Activated CD4-positive, CD25-positive, alpha-beta regulatory T cell treated with anti-CD3 and anti-CD28 coated beads, Interleukin-2, amount 50 U/mL, for 72 hours (primary cell): Measurements from ENCODE around the gene C3AR1.
"Not testable (repeated sequence)": the region's sequence is repeated elsewhere in the genome, so short reads cannot be mapped to it uniquely, and the experiment has no call there.

Source experiments
- DNase-seq: peaks from one replicate; pipeline ENCODE4 v3.0.0; 2021

Gene C3AR1

DNA sequence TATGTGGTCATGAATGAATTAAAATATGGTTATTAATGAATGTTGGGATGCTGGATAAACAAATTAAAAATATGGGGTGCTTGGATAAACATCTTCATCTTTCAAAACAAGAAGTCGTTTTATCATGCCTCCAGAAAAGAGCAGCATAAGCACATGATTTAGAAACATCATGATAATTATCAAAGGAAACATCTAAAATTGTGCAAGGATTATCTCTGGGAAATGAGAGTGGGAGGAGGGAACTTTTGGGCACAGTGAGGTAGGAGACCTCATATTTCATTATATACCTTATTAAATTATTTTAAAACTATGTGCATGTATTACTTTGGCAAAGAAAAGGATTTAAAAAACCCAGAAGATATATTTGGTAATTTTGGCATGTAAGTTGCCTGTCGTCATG lies 8.9 kb downstream of the C3AR1 start:
- no peak for DNase-seq

- no peak for DNase-seq
These were observed 11.3 kb downstream of the C3AR1 start for GRCh38 chr12:8054816-8055215.

- no peak for DNase-seq
These were observed 13.5 kb downstream of the C3AR1 start for GRCh38 chr12:8052679-8053078.

DNA sequence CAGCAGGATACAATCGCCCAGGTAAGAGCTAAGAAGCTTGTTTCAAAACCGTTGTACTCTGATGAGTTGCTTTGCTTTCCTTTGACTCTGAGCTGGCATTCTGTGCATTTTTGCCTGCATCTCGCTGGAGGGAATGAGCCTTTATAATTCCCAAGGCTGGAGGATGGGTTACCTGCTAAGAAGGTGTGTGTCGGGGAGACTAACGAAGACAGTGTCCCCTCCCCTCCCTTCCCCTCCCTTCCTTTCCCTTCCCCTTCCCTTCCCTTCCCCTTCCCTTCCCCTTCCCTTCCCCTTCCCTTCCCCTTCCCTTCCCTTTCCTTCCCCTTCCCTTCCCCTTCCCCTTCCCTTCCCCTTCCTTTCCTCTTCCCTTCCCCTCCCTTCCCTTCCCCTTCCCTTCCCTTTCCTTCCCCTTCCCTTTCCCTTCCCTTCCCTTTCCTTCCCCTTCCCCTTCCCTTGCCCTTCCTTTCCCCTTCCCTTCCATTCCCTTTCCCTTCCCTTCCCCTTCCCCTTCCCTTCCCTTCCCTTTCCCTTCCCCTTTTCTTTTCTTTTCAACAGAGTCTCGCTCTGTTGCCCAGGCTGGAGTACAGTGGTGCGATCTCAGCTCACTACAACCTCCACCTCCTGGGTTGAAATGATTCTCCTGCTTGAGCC lies 15.4 kb downstream of the C3AR1 start:
- DNase-seq, result no peak

GRCh38 chr12:8048906-8049305 lies 17.3 kb downstream of the C3AR1 start:
- no peak for DNase-seq

- DNase-seq, result no peak
These were observed 18.3 kb downstream of the C3AR1 start for GRCh38 chr12:8047842-8048241.

DNA sequence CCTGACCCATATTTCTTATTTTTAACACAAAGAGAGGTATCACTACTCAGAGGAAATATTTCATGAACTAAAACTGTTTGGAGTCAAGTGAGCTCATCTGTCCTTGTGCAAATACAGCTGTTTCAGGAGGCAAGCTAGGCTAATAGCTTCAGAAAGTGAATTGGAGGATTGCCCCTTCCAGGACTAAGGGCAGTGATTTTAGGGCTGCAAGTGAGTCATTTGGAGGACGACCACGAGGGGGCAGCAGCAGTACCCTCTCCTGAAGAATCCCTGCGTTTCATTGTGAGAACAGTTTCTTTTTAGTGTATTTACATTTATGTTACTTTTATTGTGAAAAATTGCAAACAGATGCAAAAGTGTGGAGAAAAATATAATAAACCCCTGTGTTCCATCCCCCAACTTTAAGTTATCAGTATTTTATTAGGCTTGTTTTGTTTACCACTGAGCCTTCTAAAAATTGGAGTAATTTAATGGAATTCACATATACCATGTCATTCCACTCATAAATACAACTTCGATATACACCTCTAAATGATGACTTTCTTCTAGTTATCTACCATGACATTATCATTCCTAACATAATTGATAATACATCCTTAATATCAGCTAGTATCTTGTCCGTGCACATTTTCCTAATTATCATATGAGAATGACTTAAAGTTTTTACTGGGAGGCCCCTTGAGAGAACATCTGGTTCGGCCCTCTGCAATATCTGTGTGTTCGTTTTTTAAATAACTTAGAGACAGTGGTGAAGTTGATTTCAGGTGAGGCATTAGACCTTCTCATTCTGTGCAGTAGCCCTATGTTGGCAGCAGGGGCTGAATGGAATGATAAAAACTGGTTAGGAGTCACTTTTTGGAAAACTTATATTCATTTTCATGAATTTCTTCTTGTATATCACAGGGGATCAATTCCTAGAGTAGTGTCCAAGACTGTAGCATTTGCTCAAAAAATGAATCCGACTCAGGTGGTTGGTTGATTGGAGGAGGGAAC lies 19.9 kb downstream of the C3AR1 start:
- peak; percentile 79 for DNase-seq

GRCh38 chr12:8040791-8041190 lies 25.4 kb downstream of the C3AR1 start:
- DNase-seq, result no peak

GRCh38 chr12:8038659-8039114 lies 27.5 kb downstream of the C3AR1 start:
- no peak for DNase-seq

DNA sequence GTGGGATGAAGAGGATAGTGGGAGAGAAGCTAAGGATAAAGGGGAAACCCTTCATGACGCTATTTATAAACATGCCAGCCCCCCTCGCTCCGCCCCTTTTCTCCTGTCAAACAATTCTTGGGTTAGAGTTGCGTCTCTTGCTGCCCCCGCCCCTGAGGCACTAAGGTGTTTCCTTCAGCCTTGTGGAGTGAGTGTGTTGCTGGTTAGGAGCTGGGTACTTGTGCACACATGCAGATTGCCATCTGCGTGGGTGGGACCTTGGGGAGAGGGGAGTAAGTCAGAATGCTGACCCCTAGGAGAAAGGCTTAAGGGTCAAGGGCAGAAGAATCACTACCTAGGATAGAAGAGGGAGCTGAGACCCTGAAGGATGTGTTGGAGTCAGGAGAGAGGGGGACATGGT lies 28.2 kb downstream of the C3AR1 start:
- no peak for DNase-seq

GRCh38 chr12:8037046-8037663 lies 29.0 kb downstream of the C3AR1 start:
- DNase-seq, result no peak

DNA sequence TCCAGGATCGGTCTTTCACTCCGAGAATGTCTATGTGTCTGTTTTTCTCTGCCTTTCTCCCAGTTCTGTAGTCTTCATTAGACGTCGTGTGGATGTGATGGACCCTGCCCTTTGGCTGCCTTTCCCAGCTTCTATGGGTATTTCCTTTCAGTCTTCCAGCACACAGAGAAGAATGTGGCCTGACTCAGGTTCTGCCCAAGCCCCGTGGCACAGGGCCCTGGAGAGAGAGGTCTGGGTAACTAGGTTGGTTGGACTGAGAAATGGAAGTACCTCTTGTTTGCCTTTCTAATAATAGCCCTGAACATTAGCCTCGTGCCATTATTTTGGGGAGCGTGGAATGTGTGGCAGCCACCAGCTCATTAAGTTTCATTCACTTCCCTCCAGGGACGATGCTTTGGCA lies 29.8 kb downstream of the C3AR1 start:
- DNase-seq, result no peak

DNA sequence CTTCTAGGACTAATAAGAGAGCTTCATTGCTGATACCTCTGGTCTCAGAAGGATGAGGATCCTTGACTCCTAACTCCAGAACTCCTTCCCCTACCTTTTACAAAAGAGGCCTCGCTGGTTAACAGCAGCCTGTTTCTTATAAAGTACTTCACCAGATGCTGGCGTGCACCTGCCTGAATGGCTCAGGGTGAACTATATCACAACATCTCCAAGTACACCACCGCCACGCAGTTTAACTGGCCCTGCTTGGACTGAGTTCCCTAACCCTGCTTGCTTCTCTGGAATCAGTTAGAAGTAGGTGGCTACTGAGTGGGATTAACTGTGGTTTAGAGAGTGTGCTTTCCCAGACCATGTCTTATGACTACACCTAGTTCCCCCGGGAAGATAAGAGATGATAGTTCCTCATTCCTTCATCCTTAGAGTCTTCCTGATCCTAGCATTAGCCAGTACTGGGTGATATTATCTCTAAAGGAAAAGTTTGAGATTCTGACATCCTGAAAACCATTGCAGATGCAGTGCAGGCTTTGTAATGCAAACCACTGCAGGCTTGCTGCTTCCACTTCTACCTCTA lies 30.6 kb downstream of the C3AR1 start:
- DNase-seq, result no peak

- no peak for DNase-seq
These were observed 31.4 kb downstream of the C3AR1 start for GRCh38 chr12:8034802-8035201.

DNA sequence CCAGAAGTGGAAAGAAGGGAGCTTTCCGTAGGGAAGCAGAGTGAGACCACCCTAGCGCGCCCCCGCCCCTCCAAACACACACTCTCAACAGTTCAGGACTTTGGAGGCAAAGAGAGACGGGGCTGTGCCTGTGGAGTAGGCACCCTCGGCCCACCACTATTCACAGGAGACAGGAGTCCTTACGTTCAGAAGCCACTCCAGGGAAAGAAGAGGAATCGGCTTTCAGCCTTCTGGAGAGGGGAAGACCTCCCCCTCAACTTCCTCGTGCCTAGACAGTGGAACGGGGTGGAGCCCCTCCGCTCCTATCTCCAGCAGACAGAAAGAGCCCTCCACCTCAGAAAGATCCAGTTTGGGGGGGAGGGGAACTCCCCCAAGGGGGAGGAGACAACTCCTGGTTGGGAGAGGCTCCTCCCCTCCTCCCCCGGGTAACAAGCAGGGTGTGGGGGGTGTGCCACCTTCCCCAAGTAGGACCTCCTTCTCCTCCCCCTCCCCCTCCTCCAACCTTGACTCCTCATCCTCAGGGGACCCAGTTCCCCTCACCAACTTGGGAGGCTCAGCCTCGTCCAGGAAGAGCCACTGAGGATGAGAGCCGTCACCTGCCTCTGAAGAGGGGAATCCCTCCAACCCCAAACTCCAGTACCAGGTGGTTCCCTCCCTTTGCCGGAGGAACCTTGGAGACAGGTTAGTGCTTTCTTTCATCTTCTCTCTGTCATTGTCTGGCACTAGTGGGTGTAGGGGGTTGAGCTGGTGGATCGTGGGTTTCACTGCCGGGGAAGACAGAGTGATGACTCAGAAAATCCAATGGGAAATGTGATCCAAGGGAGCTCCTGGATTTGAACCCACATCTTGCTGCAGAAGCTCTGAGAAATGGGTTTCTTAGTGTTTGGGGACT lies 32.8 kb downstream of the C3AR1 start:
- DNase-seq, result peak; percentile 45

GRCh38 chr12:8032242-8033152 lies 33.7 kb downstream of the C3AR1 start, which contains the start of gene FOXJ2:
FOXJ2 (plus strand) TSS chr12:8032716; CDS start chr12:8039833, 7,117 bp downstream.
- DNase-seq, result peak; percentile 75

DNA sequence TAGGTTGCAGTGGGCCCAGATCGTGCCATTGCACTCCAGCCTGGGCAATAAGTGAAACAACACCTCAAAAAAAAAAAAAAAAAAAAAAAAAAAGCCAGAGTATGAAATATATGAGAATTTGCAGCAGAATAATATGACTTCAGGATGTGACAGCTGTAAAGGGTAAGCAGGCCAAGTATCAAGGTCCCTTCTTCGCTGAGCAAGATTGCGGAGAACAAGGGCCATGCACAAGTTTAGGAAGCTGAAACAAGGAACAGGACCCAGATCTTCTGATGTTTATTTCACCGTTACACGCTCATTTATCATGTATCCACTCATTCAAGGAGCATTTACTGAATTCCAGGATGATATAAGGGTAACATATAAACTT lies 34.3 kb downstream of the C3AR1 start:
- no peak for DNase-seq

DNA sequence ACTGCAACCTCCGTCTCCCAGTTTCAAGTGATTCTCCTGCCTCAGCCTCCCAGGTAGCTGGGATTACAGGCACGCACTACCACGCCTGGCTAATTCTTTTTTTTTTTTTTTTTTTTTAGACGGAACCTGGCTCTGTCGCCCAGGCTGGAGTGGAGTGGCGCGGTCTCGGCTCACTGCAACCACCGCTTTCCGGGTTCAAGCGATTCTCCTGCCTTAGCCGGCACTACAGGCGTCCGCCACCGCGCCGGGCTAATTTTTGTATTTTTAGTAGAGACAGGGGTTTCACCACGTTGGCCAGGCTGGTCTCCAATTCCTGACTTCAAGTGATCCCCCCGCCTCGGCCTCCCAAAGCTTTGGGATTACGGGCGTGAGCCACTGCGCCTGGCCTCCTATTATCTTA lies 35.1 kb downstream of the C3AR1 start:
- not testable (repeated sequence) for DNase-seq

GRCh38 chr12:8030189-8030588 lies 36.0 kb downstream of the C3AR1 start:
- no peak for DNase-seq

- no peak for DNase-seq
These were observed 37.9 kb downstream of the C3AR1 start for GRCh38 chr12:8028267-8028666.

DNA sequence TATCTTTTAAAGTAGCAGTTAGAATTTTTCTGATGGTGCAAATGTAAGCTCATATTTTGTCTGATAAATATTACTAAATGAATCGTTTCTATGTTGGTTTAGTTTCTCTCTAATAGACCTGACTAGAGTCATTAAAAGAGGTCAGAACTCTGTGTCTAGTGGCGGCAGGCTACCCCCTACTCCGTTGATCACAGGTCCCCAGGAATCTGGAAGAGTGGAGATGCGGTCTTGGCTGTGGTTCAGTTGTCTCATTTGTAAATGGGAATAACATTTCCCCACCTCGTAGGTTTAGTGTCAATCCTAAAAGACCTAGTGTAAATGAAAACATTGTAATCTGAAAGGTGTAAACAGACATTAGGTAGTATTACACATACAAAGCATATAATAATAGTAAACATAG lies 38.3 kb downstream of the C3AR1 start:
- no peak for DNase-seq
